SU-DHL-6 (cell line): ENCODE results near the gene ITGA6.

ENCODE experiments used
- CTCF ChIP-seq: fragments of 200-600 bp; sonication (generic); IDR thresholded peaks from one replicate; pipeline ENCODE4 v1.5.1; 2017; ENCODE audit warnings: antibody characterized with exemption, mild to moderate bottlenecking, low read length, moderate library complexity; ENCODE audit not compliant: insufficient read depth, poor library complexity, severe bottlenecking
- EZH2phosphoT487 ChIP-seq: fragments of 200-600 bp; sonication (generic), shearing (Covaris generic); conservative IDR thresholded peaks from 2 replicates; pipeline ENCODE4 v1.6.1; 2018; ENCODE audit warnings: mild to moderate bottlenecking, antibody characterized with exemption, low read length, moderate library complexity, mixed read lengths

GRCh38 chr2:172555272-172555521 is 127.8 kb downstream of the ITGA6 start:
- TF ChIP-seq CTCF, result no peak
- no peak for TF ChIP-seq EZH2phosphoT487
